GM20431 (cell line): ENCODE data around the gene ABHD16B.
"Not testable (repeated sequence)": the region's sequence is repeated elsewhere in the genome, so short reads cannot be mapped to it uniquely, and the experiment has no call there.

ENCODE experiments used
- in situ Hi-C: fragments of 300-500 bp; cut with MseI, MboI; formaldehyde crosslinking; loops from one replicate; pipeline ENCODE4 v1.15.0; 2020; ENCODE audit warnings: low sequenced_read_pairs; ENCODE audit not compliant: unreplicated experiment

The ABHD16B gene

DNA sequence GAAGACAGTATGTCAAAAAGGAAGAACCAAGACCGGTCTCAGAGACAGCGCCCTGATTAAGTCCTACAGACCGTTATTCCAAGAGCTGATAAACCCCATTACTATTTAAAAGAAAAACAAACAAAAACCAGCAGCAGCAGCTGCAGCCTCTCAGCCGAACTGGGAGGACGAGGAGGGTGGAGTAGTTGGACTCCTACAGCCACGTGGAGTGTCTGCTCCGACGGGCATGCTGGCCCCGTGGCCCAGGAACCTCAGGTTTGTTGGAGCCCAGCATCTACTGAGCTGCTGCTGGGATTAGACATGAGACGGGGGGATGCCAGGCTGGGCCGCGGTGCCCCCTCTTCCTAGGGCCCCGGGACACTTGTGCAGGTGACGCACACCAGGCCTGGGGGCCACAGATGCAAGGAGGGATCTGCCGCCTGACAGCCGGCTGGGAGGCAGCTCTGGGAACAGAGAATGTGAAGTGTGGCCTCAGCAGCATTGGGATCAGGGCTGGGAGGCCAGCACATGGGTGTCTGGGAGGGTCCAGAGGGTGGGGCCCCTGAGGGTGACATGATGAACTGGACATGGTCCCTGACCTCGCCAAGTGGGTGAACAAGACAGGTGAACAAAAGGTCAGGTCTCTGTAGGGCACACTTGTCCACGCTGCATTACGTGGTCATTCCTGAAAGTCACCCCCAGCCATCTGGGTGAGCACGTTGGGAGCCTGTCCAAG, 27.4 kb upstream of the ABHD16B start:
- in situ Hi-C loops: no loop called here

DNA sequence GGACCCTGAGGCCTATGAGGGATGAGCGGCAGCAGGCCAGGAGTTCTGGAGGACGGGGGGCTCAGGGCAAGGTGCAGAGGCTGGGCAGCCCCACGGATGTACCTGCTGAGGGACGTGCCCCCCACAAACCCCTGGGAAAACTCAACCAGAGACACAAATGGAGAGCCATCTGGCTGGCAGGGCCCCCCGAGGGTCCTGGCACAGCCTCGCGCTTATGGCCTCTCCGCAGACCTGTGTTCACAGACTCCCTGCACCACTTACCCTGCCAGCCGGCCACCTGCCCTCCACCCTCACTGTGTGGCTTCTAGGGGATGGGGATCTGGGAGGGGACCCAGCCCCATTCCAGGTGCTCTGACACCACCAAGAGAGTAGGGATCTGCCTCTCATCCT, 26.8 kb upstream of the ABHD16B start:
- in situ Hi-C loops: no loop called here

DNA sequence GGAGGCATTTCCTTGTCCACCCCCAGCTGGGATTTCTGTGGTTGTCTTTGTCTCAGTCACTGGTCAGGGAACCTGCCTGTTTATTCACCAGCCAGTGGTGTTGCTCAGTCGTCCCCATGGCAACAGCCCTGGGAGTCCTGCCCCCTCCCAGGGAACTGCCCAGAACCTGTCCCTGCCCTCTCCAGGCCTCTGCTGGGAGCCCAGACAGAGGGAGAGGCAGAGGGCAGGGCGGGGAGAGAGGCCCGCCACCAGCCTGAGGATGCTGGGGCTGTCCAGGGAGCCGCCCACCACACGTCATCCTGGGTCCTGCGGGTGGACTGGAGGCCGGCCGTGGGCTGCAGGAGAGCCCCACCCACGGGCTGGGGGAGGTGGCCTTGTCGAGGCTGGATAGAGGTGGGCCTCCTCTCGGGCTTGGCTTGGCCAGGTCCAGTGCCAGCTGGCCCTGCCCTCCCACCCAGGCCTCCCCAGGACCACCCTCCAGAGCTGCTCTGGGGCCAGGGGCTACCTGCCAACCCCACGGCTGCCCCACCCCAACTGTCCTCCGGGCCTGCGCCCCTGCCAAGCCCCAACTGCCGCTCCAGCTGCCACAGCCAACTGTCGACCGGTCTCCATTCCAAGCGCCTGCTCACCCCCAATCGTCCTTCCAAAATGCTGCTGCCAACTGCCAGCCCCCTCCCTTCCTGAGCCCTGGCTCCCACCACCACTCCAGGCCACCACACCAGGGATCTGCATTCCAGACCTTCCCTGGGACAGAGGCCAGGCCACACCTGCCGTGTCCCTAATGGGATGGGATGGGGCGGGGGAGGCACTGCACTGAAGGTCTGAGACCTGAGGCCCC, 26.1 kb upstream of the ABHD16B start:
- in situ Hi-C loops: no loop called here

DNA sequence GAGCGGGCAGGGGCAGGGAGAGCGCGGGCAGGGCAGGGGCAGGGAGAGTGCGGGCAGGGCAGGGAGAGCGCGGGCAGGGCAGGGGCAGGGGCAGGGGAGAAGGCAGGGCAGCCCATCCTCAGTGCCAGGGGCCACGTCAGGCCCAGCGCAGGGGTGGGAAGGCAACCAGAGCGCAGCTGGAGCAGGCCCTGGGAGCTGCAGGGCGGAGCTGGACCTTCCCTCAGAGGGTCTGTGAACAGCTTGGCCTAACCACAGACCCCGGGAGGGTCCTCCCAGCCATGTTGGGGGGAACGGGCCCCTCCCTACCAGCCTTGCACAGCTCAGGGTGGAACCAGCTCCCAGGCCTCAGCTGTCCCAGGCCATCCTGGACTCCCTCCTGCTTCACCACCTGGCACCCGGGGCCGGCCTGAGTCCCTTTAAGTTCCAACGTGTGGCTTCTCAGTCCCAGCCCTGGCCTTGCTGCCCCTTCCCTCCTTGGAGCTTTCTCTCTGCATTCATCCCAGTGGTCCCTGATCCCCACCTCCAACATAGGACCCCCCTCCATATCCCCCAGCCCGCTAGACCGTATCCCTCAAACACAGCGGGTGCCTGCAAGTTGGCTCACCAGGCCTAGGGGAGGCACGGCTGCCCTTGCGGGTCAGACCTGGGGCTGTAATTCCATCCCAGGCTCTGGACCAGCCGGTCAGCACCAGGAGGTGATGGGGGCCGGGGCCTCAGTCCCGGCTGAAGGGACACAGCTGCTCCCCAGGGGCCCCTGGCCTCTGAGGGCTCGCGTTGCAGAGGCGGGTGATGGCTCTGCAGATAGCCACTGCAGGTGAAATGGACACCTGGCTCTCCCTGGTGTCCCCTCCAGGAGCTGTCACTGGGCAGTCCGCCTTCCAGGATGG, 24.6 kb upstream of the ABHD16B start:
- in situ Hi-C loops: no loop called here

DNA sequence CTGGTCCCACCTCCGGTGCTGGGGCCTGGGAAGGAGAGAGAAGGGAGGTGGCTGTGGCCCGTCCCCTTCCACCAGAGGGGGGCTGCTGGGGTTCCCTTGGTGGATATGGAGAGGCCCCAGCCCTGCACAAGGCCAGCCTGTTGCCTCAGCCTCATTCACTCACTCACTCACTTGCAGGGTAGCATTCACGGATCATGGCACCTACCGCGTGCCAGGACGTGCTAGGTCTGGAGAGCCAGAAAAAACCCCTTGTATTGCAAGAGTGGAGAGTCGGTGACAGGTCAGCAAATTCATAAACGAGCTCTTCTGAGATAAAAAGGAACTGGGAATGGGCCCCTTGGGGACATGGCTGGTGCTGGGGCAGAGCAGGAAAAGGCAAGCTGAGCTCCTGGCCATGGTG, 23.8 kb upstream of the ABHD16B start:
- in situ Hi-C loops: no loop called here

DNA sequence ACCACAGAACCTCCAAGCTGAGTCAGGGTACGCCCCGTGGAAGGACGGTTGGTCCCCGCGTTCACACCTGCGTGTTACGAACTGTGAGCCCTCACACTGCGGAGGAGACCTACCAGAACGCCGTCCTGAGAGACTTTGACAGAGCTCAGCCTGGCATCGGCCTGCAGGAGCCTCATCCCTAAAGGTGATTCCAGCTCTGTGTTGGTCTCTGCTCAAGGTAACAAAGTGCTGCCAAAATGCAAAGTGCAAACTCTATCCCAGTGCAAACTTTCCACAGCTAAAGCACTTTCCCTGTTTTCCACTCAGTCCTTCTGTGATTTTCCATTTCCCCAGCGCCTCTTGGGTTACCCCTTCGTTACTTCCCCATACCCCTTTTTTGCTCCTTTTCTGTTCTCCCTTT, 21.7 kb upstream of the ABHD16B start:
- in situ Hi-C loops: no loop called here

DNA sequence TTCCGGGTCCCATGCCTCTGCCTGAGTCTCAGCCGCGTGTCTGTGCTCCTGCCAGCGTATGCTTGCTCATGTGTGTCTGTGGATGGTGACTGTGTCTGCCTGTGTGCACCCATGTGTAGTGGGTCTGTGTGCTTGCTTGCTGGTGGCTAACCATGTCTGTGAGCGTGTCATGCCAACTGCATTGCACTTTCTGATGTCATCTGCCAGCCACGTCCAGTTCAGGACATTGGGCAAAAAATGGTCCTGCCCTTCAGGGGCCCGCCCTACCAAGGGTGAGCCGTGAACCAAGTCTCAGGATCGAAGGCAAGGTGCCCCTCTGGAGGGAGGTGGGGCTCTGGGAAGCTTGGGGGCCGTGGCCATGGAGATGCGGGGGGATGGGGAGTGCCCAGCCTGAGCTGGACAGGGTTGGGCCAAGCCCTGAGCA, 20.9 kb upstream of the ABHD16B start:
- in situ Hi-C loops: no loop called here

DNA sequence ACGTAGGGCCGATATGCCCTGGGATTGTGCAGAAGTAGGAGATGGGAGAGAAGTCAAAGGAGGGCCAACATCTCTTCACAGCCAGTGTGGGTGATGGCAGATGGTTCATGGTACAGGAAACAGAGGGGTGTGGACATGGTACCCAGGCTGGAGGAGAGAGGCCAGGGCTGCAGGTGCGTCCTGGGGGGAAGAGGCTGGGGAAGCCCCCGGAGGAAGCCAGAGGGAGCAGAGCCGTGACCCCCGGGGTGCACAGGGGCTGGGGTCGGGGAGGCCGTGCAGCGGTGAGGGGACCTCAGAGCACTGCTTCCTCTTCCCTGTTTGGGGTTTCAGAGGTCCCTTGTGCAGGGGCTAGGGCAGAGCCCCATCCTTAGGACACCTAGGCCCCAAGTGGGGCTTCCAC, 19.0 kb upstream of the ABHD16B start:
- in situ Hi-C loops: no loop called here

DNA sequence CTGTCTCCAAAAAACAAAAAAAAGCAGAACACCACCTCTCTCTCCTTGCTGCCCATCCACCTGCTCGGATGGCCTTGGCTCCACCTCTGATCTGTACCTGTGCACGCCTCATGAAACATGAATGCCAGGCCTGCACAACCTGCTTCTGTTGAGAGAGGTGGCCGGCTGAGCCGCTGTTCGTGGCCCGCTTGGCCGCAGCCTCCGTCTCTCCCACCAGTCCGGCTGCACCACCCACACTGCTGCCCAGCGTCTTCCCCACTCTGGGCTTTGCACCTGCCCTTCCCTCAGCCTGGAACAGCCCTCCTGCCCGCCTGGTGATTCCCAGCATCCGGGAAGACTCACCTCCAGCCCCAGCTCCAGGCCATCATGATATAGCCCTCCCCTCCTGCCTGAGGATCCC, 18.1 kb upstream of the ABHD16B start:
- in situ Hi-C loops: no loop called here

DNA sequence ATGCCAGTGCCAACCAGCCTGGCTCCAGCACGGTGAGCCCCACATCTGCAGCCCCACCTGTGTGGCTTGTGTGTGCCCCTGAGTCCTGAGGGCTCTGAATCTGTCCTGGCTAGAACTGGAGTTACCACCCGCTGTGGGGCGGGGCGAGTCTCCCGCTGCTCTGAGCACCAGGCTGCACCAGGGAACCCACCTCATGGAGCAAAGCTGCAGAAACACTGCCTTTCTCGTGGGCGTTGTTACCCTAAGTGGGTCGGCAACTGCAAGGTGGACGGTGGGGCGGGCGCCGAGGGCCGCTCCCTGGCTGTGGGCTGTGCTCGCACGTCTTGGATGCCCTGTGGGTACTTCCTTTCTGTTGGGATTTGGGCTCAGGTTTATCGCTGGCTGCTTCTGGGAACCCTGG, 17.5 kb upstream of the ABHD16B start:
- in situ Hi-C loops: no loop called here

DNA sequence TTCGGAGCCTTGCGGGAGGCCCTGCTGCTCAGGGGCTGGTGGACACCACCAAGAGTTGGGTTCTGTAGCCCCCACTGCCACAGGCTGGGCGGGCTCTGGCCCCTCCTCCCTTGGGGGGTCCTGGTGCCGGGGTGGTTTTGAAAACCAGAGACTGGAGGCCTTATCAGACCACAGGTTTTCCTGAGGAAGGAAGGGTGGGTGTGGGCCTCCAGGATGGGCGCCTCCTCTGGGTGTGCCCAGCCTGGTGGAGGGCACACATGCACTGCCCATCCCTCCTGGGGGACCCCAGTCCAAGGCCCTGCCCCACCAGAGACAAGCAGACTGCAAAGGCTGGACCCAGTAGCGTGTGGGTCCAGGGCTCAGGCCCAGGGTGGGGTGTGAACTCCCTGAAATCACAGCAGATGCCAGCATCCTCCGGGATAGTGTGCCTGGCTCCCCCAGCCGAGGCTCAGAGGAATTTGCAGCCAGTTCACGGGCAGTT, 16.7 kb upstream of the ABHD16B start:
- in situ Hi-C loops: no loop called here

DNA sequence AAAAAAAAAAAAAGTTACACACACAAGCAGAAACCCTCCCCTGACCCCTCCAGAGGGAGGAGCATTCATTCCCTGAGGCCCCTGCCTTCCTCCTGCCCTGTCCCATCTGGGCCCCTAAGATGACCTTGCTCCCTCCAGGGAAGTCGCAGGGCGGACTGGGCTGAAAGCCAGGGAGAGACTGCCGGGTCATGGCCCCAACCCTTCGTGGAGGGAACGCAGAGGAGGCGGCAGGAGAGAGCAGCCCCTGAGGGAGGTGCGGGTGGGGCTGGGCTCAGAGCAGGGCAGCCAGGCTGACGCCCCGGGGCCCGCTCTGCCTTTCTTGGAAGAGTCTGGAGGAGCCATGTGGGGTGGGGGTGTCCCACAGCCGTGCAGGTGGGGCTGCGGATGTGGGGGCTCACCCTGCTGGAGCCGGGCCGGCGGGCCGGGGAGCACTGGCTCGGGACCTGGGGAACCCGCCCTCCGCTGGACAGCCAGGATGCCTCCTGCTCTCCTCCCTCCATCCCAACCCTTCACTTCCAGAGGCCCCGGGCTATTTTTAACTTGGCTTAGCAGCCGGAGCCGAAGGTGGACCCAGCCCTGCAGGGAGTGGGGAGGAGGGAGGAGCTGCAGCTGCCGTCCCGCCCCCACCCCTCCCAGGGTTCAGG, 15.0 kb upstream of the ABHD16B start:
- in situ Hi-C loops: no loop called here

DNA sequence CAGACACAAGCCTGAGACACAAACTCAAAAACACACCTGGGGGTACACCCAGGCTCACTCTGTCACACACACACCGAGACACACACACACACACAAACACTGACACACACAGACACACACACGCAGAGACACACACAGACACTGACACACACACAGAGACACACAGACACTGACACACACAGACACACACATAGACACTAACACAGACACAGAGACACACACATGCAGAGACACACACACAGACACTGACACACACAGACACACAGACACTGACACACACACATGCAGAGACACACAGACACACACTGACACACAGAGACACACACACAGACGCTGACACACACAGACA, 14.4 kb upstream of the ABHD16B start:
- in situ Hi-C loops: no loop called here

DNA sequence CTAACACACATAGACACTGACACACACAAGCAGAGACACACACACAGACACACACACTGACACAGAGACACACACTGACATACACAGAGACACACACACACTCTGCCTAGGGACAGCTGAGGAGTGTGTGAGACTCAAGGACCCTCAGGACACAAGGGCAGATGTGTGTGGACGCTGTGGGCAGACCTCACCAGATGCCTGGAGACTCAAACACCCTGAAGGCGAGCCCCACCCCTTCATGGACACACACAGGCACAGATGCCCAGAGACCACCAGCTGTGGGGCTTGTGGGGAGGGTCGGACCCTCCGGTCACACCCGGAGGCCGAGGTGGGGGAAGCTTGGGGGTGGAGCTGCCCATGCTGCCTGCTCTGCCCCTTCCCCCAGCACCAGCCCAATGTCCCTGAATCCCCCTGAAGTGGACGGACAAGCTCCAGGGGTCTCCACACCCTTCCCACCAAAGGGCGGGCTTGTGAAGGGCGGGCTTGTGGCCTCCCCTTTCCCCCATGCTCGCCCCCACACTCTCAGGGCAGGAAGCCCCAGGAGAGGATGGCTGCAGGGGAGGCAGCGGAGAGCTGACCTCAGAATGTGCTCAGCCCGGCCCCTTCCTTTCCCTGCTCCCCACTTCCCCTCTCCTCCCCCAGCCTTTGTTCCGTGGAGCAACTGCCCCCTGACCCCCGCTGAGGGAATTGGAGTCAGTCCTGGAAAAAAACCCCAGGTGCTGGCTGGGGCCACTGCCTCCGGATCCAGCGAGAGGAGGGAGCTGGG, 13.9 kb upstream of the ABHD16B start:
- in situ Hi-C loops: no loop called here

DNA sequence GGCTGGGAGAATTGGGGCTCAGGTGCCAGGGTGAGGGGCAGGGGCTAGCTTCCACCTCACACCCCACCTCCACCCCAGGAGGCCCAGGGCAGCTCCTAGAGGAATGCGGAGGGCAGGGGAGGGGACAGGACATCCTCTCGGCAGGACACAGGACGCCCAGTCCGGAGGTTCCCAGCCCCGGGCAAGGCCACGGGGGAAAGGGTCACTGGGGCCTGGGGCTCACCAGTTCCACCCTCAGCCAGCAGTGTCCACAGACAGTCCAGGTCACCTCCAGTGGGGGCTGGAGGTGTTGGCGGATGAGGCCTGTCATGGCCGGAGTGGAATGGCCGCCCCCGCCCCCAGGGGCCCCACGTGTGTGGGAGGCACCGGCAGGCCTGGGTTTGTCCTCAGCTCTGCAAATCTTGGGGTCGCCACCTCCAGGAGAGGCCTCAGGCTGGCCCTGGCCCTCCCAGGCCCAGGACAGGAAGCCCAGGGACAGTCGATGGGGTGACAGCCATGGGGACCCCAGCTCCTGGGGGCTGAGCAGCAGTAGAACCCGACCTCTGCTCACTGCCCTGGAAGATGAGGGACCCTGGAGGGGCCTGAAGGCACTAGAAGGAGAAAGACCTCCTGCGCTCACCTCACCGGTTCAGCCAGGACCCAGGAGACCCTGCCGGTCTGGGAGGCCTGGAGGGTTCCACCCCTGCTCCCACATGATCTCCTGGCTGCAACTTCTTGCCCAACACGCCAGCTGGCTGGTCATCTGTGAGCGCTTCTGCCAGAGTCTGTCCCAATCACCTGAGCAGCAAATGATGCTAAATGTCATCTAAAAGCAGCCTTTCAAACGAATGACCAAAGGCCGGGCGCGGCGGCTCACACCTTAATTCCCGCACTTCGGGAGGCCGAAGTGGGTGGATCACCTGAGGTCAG, 13.0 kb upstream of the ABHD16B start:
- in situ Hi-C loops: no loop called here

DNA sequence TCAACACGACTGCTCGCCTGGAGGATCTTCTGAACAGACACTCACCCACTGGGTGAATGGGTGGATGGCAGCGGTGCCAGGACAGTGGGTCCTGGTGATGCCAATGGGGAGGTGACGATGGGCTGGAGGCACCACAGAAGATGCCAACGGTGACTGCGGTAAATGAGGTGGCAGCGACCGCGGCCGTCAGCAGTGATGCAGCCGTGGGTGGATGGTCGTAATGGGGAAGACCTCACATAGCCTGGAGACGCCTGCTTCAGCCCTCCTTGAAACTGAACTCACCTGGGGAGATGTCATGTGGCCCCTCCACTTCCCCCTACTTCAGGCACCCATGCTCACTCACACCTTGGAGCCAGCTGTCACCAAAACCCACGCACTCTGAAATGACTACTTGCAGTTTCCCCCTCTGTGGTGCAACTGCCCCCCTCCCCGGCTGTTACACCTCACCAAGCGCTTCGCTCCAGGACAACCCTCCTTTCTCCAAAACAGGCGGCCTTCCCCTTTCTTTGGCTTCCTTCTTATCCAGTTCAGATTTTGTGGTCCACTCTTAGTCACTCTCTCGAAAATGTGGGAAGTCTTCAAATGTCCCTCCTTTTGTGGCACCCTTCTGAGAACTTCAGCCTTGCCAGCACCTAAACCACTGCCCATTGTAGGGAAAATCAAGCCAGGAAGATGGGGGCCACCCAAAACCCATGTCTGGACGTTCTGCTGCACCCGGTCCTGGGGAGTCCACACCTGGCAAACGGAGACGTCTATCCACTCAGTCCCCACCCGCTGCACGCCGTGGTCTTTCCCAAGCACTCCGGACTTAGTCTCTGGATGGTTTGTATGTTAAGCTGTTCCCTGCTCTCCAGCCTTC, 10.4 kb upstream of the ABHD16B start:
- in situ Hi-C loops: no loop called here

DNA sequence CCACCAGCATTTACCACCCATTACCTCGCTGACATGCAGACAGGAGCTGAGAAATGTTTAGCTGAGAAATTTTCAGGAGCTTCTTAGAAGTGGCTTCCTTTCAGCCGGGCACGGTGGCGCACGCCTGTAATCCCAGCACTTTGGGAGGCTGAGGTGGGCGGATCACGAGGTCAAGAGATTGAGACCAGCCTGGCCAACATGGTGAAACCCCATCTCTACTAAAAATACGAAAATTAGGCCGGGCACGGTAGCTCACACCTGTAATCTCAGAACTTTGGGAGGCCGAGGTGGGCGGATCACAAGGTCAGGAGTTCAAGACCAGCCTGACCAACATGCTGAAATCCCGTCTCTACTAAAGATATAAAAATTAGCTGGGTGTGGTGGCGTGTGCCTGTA, 9.8 kb upstream of the ABHD16B start:
- in situ Hi-C loops: not testable (repeated sequence)

DNA sequence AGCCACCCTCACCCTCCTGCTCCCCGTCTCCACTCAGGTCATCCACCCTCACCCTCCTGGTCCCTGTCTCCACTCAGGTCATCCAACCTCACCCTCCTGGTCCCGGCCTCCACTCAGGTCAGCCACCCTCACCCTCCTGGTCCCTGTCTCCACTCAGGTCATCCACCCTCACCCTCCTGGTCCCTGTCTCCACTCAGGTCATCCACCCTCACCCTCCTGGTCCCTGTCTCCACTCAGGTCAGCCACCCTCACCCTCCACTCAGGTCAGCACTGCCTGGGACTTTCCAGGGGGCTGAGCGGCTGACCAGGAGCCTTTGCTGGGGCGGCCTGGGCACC, 7.6 kb upstream of the ABHD16B start:
- in situ Hi-C loops: not testable (repeated sequence)
